ENCODE measurements around the gene EDRF1.

DNA sequence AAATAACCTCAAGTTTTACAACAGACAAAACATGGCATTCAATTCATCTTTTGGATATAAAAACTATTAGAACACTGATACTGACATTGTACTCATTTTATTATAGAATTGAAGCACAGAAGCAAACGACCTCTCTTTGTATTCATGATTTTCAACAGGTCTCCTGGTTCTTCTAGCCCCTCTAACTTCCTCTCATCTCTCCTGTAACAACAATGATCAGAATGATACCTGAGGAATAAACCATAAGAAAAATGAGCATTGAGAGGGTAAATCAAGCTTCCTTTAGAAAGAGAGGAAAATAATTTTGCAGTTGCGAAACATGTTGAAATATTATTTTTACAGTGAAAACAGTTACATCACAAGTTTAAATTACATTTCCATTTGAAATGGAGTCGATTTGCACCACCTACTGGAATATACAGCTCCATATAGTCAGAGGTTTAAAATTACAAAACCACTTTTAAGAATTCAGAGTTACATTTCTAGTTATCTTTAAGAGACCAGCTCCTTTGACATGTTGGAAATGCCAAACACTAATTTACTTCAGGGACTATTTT, 19.1 kb upstream of the EDRF1 start:
- TF ChIP-seq, protein P1, sequence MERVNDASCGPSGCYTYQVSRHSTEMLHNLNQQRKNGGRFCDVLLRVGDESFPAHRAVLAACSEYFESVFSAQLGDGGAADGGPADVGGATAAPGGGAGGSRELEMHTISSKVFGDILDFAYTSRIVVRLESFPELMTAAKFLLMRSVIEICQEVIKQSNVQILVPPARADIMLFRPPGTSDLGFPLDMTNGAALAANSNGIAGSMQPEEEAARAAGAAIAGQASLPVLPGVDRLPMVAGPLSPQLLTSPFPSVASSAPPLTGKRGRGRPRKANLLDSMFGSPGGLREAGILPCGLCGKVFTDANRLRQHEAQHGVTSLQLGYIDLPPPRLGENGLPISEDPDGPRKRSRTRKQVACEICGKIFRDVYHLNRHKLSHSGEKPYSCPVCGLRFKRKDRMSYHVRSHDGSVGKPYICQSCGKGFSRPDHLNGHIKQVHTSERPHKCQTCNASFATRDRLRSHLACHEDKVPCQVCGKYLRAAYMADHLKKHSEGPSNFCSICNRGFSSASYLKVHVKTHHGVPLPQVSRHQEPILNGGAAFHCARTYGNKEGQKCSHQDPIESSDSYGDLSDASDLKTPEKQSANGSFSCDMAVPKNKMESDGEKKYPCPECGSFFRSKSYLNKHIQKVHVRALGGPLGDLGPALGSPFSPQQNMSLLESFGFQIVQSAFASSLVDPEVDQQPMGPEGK (CRISPR knock-in tag; IDR thresholded peaks at IDR 0.05; ENCODE audit: borderline replicate concordance): no peak
- no peak for TF ChIP-seq GLIS3 (CRISPR knock-in tag; IDR thresholded peaks at IDR 0.05)
